ENCODE results near the gene CAPN2.

GRCh38 chr1:223811634-223812101, 99.3 kb downstream of the CAPN2 start:
- peak; percentile 52 to 67 (median 60) for TF ChIP-seq CTCF (IDR thresholded peaks at IDR 0.05)
- TF ChIP-seq POLR2A (IDR thresholded peaks at IDR 0.05) = no peak
